HG03280 (cell line): Measurements from ENCODE around the gene ALK.

Experiments used
- ATAC-seq: cut with Tn5 transposase; IDR thresholded peaks from one replicate; pipeline ENCODE4 v1.9.1; 2021; ENCODE audit warnings: mild to moderate bottlenecking, moderate library complexity; ENCODE audit not compliant: unreplicated experiment

Gene ALK

GRCh38 chr2:29189052-29189451 lies 732.3 kb downstream of the ALK start:
- no peak for ATAC-seq

GRCh38 chr2:29187926-29188325 lies 733.5 kb downstream of the ALK start:
- no peak for ATAC-seq

- ATAC-seq: no peak
Observed at GRCh38 chr2:29186817-29187216, 734.6 kb downstream of the ALK start.

GRCh38 chr2:29184531-29184930 lies 736.9 kb downstream of the ALK start:
- ATAC-seq: no peak

GRCh38 chr2:29182920-29183319 lies 738.5 kb downstream of the ALK start:
- no peak for ATAC-seq

GRCh38 chr2:29182334-29182733 lies 739.1 kb downstream of the ALK start:
- no peak for ATAC-seq

- no peak for ATAC-seq
Observed at GRCh38 chr2:29175338-29175737, 746.0 kb downstream of the ALK start.

GRCh38 chr2:29174937-29175336 lies 746.4 kb downstream of the ALK start:
- ATAC-seq: no peak

GRCh38 chr2:29166242-29167039 lies 754.9 kb downstream of the ALK start:
- ATAC-seq: no peak

GRCh38 chr2:29165362-29166241 lies 755.8 kb downstream of the ALK start:
- ATAC-seq: no peak

- no peak for ATAC-seq
Observed at GRCh38 chr2:29164091-29164846, 757.1 kb downstream of the ALK start.

GRCh38 chr2:29162204-29162928 lies 759.0 kb downstream of the ALK start:
- no peak for ATAC-seq

GRCh38 chr2:29160184-29160583 lies 761.2 kb downstream of the ALK start:
- ATAC-seq: no peak

- ATAC-seq: no peak
Observed at GRCh38 chr2:29159125-29159524, 762.3 kb downstream of the ALK start.

GRCh38 chr2:29157131-29157530 lies 764.3 kb downstream of the ALK start:
- no peak for ATAC-seq

- no peak for ATAC-seq
Observed at GRCh38 chr2:29155578-29155977, 765.8 kb downstream of the ALK start.

- ATAC-seq: no peak
Observed at GRCh38 chr2:29154610-29155009, 766.8 kb downstream of the ALK start.

- ATAC-seq: no peak
Observed at GRCh38 chr2:29147963-29148362, 773.4 kb downstream of the ALK start.

GRCh38 chr2:29146197-29146596 lies 775.2 kb downstream of the ALK start:
- ATAC-seq: no peak

GRCh38 chr2:29143657-29144056 lies 777.7 kb downstream of the ALK start:
- no peak for ATAC-seq
